DLD1 (cell line): ENCODE data around the gene STX16.

Source experiments
- in situ Hi-C: cut with HindIII; loops from 2 replicates; pipeline ENCODE4 v1.10.0; 2017; ENCODE audit warnings: low sequenced_read_pairs

The STX16 gene

DNA sequence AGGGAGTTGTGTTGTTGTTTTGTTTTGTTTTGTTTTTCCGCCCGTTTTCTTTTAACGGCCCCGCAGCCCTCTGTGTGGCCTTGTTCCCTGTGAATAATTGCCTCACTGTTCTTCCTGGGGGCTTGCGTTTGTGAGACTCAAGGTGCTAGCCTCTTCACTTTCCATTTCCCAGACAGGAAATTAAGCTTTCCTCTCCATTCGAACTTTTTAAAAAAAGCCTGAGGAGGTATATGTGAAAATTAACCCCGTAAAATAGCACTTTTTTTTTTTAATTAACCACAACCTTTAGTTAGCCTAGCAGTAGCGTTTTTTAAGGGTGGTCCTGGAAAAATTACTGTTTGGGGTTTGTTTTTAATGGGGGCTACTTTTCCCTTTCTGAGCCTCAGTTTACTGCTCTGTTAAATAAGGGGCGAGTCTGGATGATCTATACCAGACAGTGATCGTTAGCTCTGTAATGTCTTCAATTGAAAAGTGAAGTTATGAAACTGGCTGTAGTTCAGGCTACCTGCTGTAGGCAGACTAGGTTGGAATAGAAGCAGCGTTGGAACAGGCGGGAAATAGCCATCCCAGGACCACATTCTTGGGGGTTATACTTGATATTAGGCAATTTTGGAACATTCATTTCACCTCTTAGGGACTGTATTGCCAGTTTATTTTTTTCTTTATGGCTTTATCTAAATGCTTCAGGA is 1.7 kb downstream of the STX16 start:
- in situ Hi-C loops, result no loop called here

- in situ Hi-C loops, result no loop called here
These were observed 3.3 kb downstream of the STX16 start for GRCh38 chr20:58654337-58654736.

DNA sequence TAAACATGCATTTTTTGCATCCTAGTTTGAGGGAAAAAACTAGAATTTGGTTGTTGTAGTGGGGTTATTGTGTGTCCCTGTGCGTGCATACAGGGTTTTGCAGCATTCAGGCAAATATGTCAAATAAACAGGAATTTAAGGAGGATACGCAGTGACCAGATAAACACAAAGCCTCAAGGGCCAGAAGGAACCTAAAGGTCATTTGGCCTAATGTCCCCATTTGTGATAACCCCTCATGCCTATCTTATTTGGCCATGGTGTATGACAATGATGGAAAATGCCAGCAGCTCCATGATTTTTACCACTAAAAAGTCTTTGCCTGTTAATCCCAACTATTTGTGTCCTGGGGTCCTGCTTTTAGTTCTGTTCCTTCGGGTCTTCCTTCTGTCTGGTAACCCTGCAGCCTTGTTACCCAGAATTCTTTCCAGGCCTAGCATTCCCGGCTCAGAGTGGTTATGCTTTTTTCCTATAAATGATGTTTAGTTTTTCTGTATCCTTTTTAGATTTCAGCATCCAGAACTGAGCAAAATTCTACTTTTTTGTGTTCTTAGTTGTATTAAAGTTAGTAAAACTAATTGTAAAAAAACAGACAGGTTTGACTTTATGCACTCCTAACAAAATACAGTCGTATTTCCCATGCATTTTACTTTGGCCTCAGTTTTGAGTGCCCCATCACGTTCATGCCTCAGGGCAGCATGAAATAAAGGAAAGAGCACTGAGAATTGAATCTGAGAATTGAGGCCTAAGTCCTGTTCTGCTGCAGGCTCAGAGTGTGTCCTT is 4.4 kb downstream of the STX16 start:
- in situ Hi-C loops, result no loop called here

DNA sequence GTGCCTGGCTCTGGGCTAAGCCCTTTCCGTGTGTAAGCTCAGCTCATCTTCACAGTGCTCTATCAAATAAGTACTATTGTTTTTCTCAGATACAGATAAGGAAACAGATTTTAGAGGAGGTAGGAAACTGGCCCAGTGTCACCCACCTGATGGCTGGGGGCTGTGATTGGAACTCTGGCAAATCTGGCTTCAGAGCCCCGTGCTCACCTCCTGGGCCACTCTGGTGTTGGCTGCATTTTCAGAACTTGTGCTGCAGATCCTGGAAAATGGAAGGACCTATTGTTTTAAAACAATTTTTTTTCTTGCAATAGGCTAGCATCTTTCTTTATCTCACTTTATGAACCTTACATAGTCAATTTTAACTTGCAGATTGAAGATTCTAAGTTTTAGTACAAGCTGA is 5.7 kb downstream of the STX16 start:
- in situ Hi-C loops, result no loop called here

- in situ Hi-C loops, result no loop called here
These were observed 6.2 kb downstream of the STX16 start for GRCh38 chr20:58657262-58657661.

DNA sequence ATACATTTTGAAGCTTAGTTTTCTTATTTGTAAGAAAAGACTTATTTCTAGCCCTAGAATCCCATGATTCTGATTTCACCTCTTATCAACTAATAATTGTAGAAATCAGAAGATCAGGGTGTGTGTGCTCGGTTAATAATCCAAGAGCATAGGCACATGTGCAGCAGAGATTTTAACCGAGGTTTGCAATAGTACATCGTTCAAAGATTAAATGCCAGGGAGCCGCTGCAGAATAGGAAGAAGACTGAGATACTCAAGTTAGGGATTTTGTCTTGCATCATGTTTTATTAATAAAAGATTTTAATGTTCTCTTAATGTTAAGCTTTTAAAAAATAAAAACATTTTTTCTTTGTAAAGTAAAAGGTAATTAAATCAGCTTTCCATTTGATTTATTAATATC is 6.9 kb downstream of the STX16 start:
- in situ Hi-C loops, result no loop called here

GRCh38 chr20:58658760-58659159 is 7.7 kb downstream of the STX16 start:
- in situ Hi-C loops, result no loop called here

GRCh38 chr20:58659841-58660240 is 8.8 kb downstream of the STX16 start:
- in situ Hi-C loops, result no loop called here

GRCh38 chr20:58660855-58661597 is 9.9 kb downstream of the STX16 start:
- in situ Hi-C loops, result no loop called here

- in situ Hi-C loops, result no loop called here
These were observed 10.8 kb downstream of the STX16 start for GRCh38 chr20:58661598-58662473.

GRCh38 chr20:58664331-58664730 is 13.2 kb downstream of the STX16 start:
- in situ Hi-C loops, result no loop called here

DNA sequence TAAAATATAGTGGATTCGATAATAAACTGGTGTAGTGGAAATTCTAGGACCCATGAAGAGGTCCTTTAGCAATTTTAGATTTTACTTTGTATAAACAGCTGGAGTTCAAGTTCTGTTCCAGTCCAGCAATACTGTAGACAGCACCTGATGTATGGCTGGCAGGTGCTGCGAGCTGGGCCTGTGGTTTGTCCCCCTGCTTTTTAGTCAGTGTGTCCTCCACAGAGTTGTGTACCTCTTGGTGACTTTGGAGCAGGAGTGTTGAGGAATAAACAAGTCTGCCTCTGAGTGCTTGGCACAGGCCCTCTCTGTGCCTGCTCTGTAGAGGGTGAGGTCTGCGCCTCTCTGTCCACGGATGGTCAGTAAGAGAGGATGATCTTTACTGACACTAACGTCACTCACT is 13.8 kb downstream of the STX16 start:
- in situ Hi-C loops, result no loop called here

- in situ Hi-C loops, result no loop called here
These were observed 14.5 kb downstream of the STX16 start for GRCh38 chr20:58665606-58666005.

GRCh38 chr20:58666702-58667101 is 15.6 kb downstream of the STX16 start:
- in situ Hi-C loops, result no loop called here

- in situ Hi-C loops, result no loop called here
These were observed 16.9 kb downstream of the STX16 start for GRCh38 chr20:58667975-58668374.

GRCh38 chr20:58668901-58669286 is 17.8 kb downstream of the STX16 start:
- in situ Hi-C loops, result no loop called here

GRCh38 chr20:58669287-58670006 is 18.4 kb downstream of the STX16 start:
- in situ Hi-C loops, result no loop called here

DNA sequence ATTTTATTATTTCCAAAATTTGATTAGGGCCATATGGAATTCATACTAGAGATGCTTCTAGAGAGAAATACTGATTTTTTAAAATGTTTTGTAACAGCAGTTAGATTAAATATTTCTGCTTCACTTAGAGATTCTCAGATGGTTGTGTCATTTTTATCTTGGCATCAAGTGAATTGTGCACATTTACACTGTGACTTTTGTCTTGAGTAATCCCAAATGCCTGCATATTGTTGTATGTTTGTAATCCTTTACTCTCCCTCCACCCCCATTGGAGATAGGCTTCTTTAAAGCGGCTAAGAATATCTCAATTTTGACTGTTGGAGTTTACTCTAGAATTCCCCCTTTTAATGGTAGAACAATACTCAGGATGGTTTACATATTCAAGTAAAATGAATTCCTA is 19.0 kb downstream of the STX16 start:
- in situ Hi-C loops, result no loop called here

DNA sequence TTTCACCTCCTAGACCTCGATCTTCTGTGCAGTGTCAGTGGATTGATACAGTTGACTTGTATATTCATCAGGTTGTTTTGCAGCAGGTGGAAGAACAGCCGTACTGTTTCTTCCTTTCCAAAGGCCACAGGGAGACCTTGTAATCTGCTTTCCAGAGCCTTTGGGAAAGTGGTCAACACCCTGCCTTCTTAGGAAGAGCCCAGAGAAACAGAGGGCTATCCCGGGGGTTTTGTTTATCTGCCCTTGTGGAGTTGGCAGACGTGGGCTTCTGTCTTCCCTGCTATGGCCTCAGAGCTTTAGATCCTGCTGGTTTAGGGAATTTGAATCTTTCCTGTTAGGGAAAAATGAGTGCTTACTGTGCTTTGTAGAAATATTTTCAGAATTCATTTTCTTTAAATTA is 19.6 kb downstream of the STX16 start:
- in situ Hi-C loops, result no loop called here

- in situ Hi-C loops, result no loop called here
These were observed 22.0 kb downstream of the STX16 start for GRCh38 chr20:58673119-58673518.
